DND-41 (cell line): ENCODE results near the gene CAVIN3.

Source experiments
- CTCF ChIP-seq: IDR thresholded peaks from 2 replicates; pipeline ENCODE4 v1.5.1; 2012; ENCODE audit warnings: borderline replicate concordance, low read length, moderate library complexity, mild to moderate bottlenecking; ENCODE audit not compliant: poor library complexity, severe bottlenecking; ENCODE audit errors: extremely low read depth
- EZH2 ChIP-seq: IDR thresholded peaks from 3 replicates; pipeline ENCODE4 v1.6.1; 2012; ENCODE audit warnings: borderline replicate concordance, low read depth, mild to moderate bottlenecking, moderate library complexity, low read length, inconsistent platforms; ENCODE audit not compliant: severe bottlenecking

DNA sequence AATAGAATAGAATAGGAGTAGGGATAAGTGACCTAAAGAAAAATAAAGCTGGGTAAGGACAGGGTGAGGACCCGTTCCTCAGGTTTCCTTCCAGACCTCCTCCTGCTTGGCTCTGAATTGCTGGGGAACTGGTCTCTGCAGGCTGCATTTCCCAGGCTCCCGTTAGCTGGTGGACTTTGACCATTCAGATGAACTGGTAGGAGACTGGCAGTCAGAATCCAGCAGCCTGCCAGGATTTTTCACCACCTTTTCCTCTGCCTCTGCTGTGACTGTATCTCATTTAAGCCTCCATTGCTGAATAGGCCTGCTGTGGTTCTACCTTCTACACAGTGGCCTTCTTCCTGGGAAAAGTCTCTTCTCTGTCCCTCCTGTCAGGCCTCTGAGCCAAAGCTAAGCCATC is 45.4 kb upstream of the CAVIN3 start:
- TF ChIP-seq CTCF (no peak), EZH2 (no peak)
